NK-92 treated with Interleukin-12 subunit alpha and Interleukin-12 subunit beta, amount 100 ng/mL, for 24 hours (cell line): Measurements from ENCODE around the gene USP17L10.
"Not testable (repeated sequence)": the region's sequence is repeated elsewhere in the genome, so short reads cannot be mapped to it uniquely, and the experiment has no call there.

Source experiments
- DNase-seq: peaks from one replicate; lab custom pipeline; 2025; lab: John Stamatoyannopoulos, UW

USP17L10 gene

GRCh38 chr4:9210357-9210756, at the start of gene USP17L10:
Gene USP17L10 (plus strand): TSS chr4:9210657. CDS start chr4:9210657, 0 bp downstream.
- not testable (repeated sequence) for DNase-seq

GRCh38 chr4:9165990-9166389, 44.5 kb upstream of the USP17L10 start:
- DNase-seq: not testable (repeated sequence)

GRCh38 chr4:9169791-9170459, 40.5 kb upstream of the USP17L10 start, which contains the start of gene FAM90A26:
Gene FAM90A26 (plus strand): TSS chr4:9170409. CDS start chr4:9173173, 2,764 bp downstream.
- not testable (repeated sequence) for DNase-seq

- DNase-seq: not testable (repeated sequence)
Observed at GRCh38 chr4:9214701-9215100, 4.2 kb downstream of the USP17L10 start.

GRCh38 chr4:9215105-9215504, 4.6 kb downstream of the USP17L10 start, which contains the start of gene USP17L11:
Gene USP17L11 (plus strand): TSS chr4:9215405. CDS start chr4:9215405, 0 bp downstream.
- DNase-seq: not testable (repeated sequence)

- DNase-seq: not testable (repeated sequence)
Observed at GRCh38 chr4:9219852-9220251, 9.4 kb downstream of the USP17L10 start, which contains the start of gene USP17L12. Gene USP17L12 (plus strand): TSS chr4:9220152. CDS start chr4:9220152, 0 bp downstream.

GRCh38 chr4:9224596-9224995, 14.1 kb downstream of the USP17L10 start, which contains the start of gene USP17L13:
Gene USP17L13 (plus strand): TSS chr4:9224896. CDS start chr4:9224896, 0 bp downstream.
- DNase-seq: not testable (repeated sequence)

- not testable (repeated sequence) for DNase-seq
Observed at GRCh38 chr4:9230249-9230648, 19.8 kb downstream of the USP17L10 start.

GRCh38 chr4:9234085-9234484, 23.6 kb downstream of the USP17L10 start, which contains the start of gene USP17L15:
Gene USP17L15 (plus strand): TSS chr4:9234385. CDS start chr4:9234385, 0 bp downstream.
- DNase-seq: not testable (repeated sequence)

- DNase-seq: not testable (repeated sequence)
Observed at GRCh38 chr4:9238461-9238860, 28.0 kb downstream of the USP17L10 start.

GRCh38 chr4:9243579-9243978, 33.1 kb downstream of the USP17L10 start, which contains the start of gene USP17L17:
Gene USP17L17 (plus strand): TSS chr4:9243879. CDS start chr4:9243879, 0 bp downstream.
- not testable (repeated sequence) for DNase-seq

GRCh38 chr4:9247953-9248680, 37.7 kb downstream of the USP17L10 start, which contains the start of gene USP17L18:
Gene USP17L18 (plus strand): TSS chr4:9248630. CDS start chr4:9248630, 0 bp downstream.
- DNase-seq: not testable (repeated sequence)

- not testable (repeated sequence) for DNase-seq
Observed at GRCh38 chr4:9253078-9253477, 42.6 kb downstream of the USP17L10 start, which contains the start of gene USP17L19. Gene USP17L19 (plus strand): TSS chr4:9253378. CDS start chr4:9253378, 0 bp downstream.

- DNase-seq: not testable (repeated sequence)
Observed at GRCh38 chr4:9257824-9258223, 47.4 kb downstream of the USP17L10 start, which contains the start of gene USP17L20. Gene USP17L20 (plus strand): TSS chr4:9258124. CDS start chr4:9258124, 0 bp downstream.
